BJ (cell line): ENCODE results near the gene DCUN1D3. TPM values are rescaled to one million over a fixed set of nuclear protein-coding genes. Genes with fewer than 3 reads are reported as not detected.

Source experiments
- CTCF ChIA-PET: fragments of 350-600 bp; formaldehyde crosslinking; extraction: SDS; loops from one replicate; lab custom pipeline; 2021; ENCODE audit warnings: antibody characterized with exemption, inconsistent platforms; lab: Yijun Ruan, JAX
- POLR2A ChIA-PET: fragments of 300-600 bp; sonication (Branson Sonifier 250); formaldehyde crosslinking; extraction: SDS; loops from one replicate; lab custom pipeline; 2021; ENCODE audit warnings: antibody characterized with exemption; lab: Charles Lee
- DNase-seq: peaks from one replicate; pipeline ENCODE4 v3.0.0-alpha.2; 2011; ENCODE audit warnings: low read depth
- H3K27me3 ChIP-seq: 2 replicates; pipeline ENCODE4 v1.6.0; 2011; ENCODE audit warnings: low read length; ENCODE audit not compliant: control insufficient read depth, insufficient read depth
- H3K36me3 ChIP-seq: 2 replicates; pipeline ENCODE4 v1.5.1; 2011; ENCODE audit warnings: low read length; ENCODE audit not compliant: control insufficient read depth, insufficient read depth
- H3K4me3 ChIP-seq: 2 replicates; pipeline ENCODE4 v1.5.1; 2011; ENCODE audit warnings: low read depth, mild to moderate bottlenecking, control low read depth, low read length
- polyA plus RNA-seq: library from polyadenylated mRNA; depleted of rRNA; stranded (reverse); fragments of >200 nt; gene quantifications from 2 replicates; pipeline ENCODE4 v1.2.3, GENCODE V29; 2011
- TF ChIP-seq, protein P1 (sequence below): IDR thresholded peaks from 2 replicates; pipeline ENCODE4 v1.5.1; 2011; ENCODE audit warnings: low read depth, mild to moderate bottlenecking, control low read depth, inconsistent platforms, low read length, moderate library complexity; ENCODE audit not compliant: insufficient read depth

Gene DCUN1D3
- polyA plus RNA-seq, 1 experiment: 10.9 TPM

DNA sequence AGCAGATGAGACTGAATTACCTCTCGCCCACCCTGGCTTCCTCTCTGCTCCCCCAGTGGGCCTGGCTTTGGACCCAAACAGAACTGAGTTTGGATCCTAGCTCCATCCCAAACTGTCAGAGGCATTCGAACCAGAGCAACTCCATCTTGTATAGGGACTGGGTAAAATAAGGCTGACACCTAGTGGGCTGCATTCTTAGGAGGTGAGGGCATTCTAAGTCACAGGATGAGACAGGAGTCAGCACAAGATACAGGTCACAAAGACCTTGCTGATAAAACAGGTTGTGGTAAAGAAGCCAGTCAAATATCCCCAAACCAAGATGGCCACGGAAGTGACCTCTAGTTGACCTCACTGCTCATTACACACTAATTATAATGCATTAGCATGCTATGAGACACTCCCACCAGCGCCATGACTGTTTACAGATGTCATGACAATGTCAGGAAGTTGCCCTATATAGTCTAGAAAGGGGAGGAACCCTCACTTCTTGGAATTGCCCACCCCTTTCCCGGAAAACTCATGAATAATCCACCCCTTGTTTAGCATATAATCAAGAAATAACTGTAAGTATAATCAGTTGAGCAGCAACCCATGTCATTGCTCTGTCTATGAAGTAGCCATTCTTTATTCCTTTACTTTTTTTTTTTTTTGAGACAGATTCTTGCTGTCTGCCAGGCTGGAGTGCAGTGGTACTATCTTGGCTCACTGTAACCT, 44.9 kb upstream of the DCUN1D3 start:
- POLR2A ChIA-PET: no interaction called here
- TF ChIP-seq, protein P1, sequence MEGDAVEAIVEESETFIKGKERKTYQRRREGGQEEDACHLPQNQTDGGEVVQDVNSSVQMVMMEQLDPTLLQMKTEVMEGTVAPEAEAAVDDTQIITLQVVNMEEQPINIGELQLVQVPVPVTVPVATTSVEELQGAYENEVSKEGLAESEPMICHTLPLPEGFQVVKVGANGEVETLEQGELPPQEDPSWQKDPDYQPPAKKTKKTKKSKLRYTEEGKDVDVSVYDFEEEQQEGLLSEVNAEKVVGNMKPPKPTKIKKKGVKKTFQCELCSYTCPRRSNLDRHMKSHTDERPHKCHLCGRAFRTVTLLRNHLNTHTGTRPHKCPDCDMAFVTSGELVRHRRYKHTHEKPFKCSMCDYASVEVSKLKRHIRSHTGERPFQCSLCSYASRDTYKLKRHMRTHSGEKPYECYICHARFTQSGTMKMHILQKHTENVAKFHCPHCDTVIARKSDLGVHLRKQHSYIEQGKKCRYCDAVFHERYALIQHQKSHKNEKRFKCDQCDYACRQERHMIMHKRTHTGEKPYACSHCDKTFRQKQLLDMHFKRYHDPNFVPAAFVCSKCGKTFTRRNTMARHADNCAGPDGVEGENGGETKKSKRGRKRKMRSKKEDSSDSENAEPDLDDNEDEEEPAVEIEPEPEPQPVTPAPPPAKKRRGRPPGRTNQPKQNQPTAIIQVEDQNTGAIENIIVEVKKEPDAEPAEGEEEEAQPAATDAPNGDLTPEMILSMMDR: no peak
- CTCF ChIA-PET: interaction anchor here (1.9 kb wide), 1 partner anchor 95 kb away, joined by 9 read pairs; no protein-coding TSS in a partner anchor
- H3K4me3 ChIP-seq: no peak overlapping the region
- no peaks in the 10 kb centered on the region for H3K27me3 ChIP-seq
- no peaks in the 10 kb centered on the region for H3K36me3 ChIP-seq
- no peak for DNase-seq

DNA sequence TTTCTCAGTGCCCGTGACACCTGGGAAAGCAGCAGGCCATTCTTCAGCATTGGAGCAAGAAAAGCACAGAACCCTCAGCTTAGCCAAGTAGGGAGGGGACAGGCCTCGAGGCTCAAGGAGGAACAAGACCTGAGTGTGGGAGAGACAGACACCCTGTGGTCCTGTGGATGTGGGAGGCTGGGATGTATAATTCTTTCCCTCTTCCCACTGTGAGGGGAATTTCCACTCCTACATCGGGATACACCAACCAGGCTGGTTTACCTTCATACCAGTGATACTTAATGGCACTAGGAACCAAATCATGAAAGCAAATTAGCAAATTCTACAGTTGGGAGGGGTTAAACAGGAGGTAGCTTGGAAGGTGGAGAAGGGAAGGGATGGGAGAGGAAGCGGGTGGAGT, 42.1 kb upstream of the DCUN1D3 start:
- ChIA-PET POLR2A (no interaction called here), CTCF (interaction anchor here (1.5 kb wide), 1 partner anchor 12 kb away, joined by 4 read pairs; no protein-coding TSS in a partner anchor)
- TF ChIP-seq, protein P1: no peak
- Histone ChIP-seq H3K36me3 (no peaks in the 10 kb centered on the region), H3K4me3 (no peak overlapping the region), H3K27me3 (no peaks in the 10 kb centered on the region)
- no peak for DNase-seq

GRCh38 chr16:20941636-20941926, 41.4 kb upstream of the DCUN1D3 start:
- Histone ChIP-seq H3K27me3 (no peaks in the 10 kb centered on the region), H3K36me3 (no peaks in the 10 kb centered on the region), H3K4me3 (no peak overlapping the region)
- ChIA-PET POLR2A (no interaction called here), CTCF (interaction anchor here (1.3 to 1.5 kb wide), 2 partner anchors 13 to 91 kb away, joined by 3 to 4 read pairs; no protein-coding TSS in a partner anchor)
- TF ChIP-seq, protein P1: no peak
- no peak for DNase-seq

DNA sequence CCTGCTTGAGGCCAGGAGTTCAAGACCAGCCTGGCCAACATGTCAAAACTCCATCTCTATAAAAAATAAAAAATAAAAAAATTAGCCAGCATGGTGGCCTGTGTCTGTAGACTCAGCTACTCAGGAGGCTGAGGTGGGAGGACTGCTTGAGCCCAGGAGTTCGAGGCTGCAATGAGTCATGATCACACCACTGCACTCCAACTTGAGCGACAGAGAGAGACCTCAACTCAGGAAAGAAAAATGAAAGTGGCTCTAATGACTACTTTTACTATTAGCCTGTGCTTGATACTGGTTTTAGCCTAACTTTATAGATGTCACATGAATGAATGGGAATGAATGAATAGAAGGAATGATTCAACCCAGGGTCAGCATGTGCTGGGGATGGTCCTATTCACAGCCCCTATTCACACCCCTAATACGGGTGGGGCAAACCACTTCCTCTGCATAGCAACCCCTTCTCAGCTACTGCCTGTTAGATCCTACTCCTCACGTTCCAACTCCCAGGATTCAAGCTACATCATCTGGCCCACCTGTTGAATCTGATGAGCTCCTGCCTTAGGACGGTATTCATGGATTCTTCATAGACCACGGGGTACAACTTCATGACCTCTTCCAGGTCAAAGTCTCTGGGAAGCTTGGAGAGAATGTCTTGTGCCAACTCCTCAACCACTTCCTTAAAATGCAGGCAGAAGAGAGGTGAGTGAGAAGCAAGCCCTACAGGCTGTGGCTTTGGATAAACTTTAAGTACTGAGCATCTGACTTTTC, 40.9 kb upstream of the DCUN1D3 start:
- Histone ChIP-seq H3K4me3 (no peak overlapping the region), H3K36me3 (no peaks in the 10 kb centered on the region), H3K27me3 (no peaks in the 10 kb centered on the region)
- no peak for DNase-seq
- ChIA-PET POLR2A (no interaction called here), CTCF (interaction anchor here (1.3 to 1.5 kb wide), 2 partner anchors 14 to 91 kb away, joined by 3 to 4 read pairs; no protein-coding TSS in a partner anchor)
- TF ChIP-seq, protein P1: no peak

DNA sequence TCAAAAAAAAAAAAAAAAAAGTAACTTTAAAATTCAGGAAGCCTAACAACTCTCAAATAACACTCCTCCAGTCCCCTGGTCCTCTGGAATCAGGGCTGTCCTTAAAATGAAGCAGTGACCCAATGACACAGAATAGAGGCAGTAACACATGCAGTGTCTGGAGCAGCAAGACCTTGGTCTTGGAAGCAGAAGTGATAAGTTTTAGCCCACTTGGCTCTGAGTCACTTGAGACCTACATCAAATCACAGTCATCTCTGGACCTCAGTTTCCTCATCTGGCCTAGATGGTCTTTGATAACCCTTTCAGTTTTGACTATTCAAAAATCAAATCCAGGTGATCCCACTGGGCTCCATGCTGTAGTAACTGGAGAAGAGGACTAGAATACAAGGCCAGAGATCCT, 39.5 kb upstream of the DCUN1D3 start:
- POLR2A ChIA-PET: no interaction called here
- CTCF ChIA-PET: no interaction called here

More for the DNA sequence above, 39.5 kb upstream of the DCUN1D3 start:
- DNase-seq: no peak
- TF ChIP-seq, protein P1: no peak
- Histone ChIP-seq H3K4me3 (no peak overlapping the region), H3K36me3 (no peaks in the 10 kb centered on the region), H3K27me3 (no peaks in the 10 kb centered on the region)
